ENCODE data around the gene ABHD16B.

- TF ChIP-seq BHLHE40 (IDR thresholded peaks at IDR 0.05; ENCODE audit: borderline replicate concordance) = no peak
- no peak for TF ChIP-seq PKNOX1 (IDR thresholded peaks at IDR 0.05)
- no peak for TF ChIP-seq SP1 (IDR thresholded peaks at IDR 0.05)
- TF ChIP-seq CTBP1 (IDR thresholded peaks at IDR 0.05; ENCODE audit: borderline replicate concordance) = no peak
- no peak for TF ChIP-seq LEF1 (IDR thresholded peaks at IDR 0.05; ENCODE audit: borderline replicate concordance)
- no peak for TF ChIP-seq FOXA1 (IDR thresholded peaks at IDR 0.05)
- no peak for TF ChIP-seq HDGF (IDR thresholded peaks at IDR 0.05; ENCODE audit: borderline replicate concordance)
- TF ChIP-seq SUZ12 (IDR thresholded peaks at IDR 0.05) = no peak
- TF ChIP-seq ARNT (IDR thresholded peaks at IDR 0.05) = no peak
- no peak for TF ChIP-seq FOXM1 (IDR thresholded peaks at IDR 0.05; ENCODE audit: borderline replicate concordance)
- TF ChIP-seq FOXK2 (IDR thresholded peaks at IDR 0.05) = no peak
- TF ChIP-seq TARDBP (IDR thresholded peaks at IDR 0.05) = no peak
- TF ChIP-seq ELF4 (IDR thresholded peaks at IDR 0.05) = no peak
- no peak for TF ChIP-seq ZNF384 (IDR thresholded peaks at IDR 0.05)
Measured at GRCh38 chr20:63868264-63868663, 7.0 kb downstream of the ABHD16B start.
